Measurements from ENCODE around the gene NBEAL1.
"Not testable (repeated sequence)": the region's sequence is repeated elsewhere in the genome, so short reads cannot be mapped to it uniquely, and the experiment has no call there.

NBEAL1 gene

GRCh38 chr2:203238292-203238703 lies 223.6 kb downstream of the NBEAL1 start:
- peak in 1 of 2 experiments; percentile 3 for DNase-seq

DNA sequence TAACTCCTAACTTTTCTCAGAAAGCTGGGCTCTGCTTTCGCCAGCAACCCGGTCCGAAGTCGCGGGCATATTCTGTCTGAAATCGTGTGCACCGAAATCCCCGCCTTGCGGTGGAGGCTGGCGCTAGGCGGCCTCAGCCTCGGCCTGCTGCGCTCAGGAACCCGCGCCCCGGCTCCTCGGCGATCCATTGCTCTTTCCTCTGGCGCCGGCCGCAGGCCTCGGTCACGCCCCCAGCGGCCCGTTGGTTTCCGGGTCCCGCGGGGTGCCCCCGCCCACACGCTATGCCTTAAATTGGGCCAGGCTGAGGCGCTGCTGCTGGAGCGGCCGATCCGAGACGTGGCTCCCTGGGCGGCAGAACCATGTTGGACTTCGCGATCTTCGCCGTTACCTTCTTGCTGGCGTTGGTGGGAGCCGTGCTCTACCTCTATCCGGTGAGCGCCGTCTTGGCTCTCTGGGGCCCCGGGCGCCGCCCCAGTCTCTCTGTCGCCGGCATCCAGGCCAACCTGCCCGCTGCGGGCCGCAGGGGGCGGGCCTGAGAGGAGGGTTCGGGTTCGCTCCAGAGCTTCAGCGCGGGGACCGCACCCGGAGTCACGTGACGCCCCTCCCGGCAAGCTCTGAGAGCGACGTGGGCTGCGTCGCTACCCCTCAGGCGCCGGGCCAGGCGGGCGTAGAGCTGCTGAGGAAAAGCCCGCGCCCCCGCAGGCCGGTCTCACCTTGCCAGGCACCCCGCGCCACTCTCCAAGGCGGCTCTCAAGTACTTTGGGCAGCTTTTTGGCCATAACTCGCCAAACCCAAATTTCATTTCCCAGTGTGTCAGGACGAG lies 224.2 kb downstream of the NBEAL1 start, which contains the start of gene CYP20A1:
Gene CYP20A1, plus strand, starts transcription at position 315 of the 823 bp plus-strand sequence. Its CDS starts 45 bp downstream, at position 360.
- DNase-seq, result peak; percentile 95

- DNase-seq, result no peak
Observed at GRCh38 chr2:203240491-203240890, 225.8 kb downstream of the NBEAL1 start.

GRCh38 chr2:203242518-203242917 lies 227.8 kb downstream of the NBEAL1 start:
- no peak for DNase-seq

DNA sequence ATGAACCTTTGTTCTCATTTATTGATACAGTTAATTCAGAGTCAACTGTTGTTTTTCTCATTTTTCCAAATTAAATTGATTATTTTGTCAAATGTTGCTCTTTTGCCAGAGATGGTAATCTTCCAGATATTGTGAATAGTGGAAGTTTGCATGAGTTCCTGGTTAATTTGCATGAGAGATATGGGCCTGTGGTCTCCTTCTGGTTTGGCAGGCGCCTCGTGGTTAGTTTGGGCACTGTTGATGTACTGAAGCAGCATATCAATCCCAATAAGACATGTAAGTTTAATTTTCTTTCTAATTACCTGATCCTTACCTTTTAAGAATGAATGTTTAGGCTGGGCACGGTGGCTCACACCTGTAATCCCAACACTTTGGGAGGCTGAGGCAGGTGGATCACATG lies 232.0 kb downstream of the NBEAL1 start:
- no peak for DNase-seq

GRCh38 chr2:203252818-203253217 lies 238.1 kb downstream of the NBEAL1 start:
- no peak for DNase-seq

DNA sequence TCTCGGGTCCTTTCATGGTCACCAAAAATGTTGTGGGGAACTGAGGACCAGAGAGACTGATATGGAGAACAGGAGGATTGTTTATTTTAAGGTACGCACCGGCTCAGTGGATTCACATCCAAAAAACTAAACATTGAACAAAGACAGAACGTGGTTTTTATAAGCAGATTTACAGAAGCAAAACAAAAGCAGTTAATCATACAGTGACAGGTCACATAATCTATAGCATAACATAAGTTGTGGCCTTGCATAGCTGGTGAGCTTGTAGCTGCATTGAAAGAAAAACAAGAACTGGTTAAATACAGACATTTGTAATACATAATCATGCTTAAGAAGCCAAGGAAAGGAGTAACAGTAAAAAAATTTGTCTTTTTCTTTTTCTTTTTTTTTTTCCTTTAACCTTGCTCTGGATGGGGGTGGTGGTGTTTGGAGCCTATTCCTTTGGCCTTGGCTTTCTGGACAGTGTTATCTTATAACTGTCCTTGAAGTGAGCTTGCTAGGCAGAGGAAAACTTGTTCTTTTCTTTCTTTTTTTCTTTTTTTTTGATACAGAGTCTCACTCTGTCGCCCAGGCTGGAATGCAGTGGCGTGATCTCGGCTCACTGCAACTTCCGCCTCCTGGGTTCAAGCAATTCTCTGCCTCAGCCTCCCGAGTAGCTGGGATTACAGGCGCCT lies 238.9 kb downstream of the NBEAL1 start:
- not testable (repeated sequence) for DNase-seq

DNA sequence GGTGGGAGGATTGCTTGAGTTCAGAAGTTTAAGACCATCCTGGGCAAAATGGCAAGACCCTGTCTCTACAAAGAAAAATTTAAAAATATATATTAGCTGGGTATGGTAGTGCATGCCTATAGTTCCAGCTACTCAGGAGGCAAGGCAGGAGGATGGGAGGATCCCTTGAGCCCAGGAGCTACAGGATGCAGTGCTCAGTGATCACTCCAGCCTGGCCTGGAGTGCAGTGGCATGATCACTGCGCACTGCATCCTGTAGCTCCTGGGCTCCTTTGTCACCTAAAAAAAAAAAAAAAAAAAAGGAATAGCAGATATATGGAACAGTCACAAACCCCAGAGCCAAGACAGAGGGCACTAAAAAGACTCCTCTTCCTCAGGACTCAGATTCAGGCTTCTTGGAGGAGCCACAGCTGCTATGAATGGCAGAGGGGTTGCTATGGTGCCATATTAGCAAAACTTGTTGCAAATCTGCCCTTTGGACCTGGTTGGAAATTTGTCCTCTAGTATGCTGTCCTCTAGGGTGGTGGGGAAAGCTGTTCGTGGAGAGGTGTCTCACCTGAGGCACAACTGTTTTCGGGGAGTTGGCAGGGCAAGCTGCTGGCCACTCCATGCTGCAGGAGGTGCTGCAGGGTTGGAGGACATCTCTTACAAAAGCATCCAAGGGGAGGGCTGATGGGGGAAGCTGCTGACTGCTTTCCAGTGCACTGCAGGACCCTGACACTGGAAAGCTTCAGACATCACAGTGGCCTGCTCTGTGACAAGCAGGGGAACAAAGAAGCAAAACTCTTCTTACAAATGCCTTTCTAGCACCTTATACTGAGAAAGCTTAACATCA lies 246.9 kb downstream of the NBEAL1 start:
- DNase-seq, result no peak

Data from stimulated activated CD4-positive, alpha-beta T cell treated with anti-CD3 and anti-CD28 coated beads, Interleukin-4, amount 100 ng/mL, for 4 hours (primary cell).